ENCODE measurements around the gene TAOK2.
A peak's percentile ranks its signal among the peaks of the same experiment; 100 is the strongest.

Gene TAOK2

GRCh38 chr16:29984764-29985147 lies 11.1 kb downstream of the TAOK2 start (continued):
- TF ChIP-seq MZF1 (tag by site-specific recombination; IDR thresholded peaks at IDR 0.05; ENCODE audit: borderline replicate concordance) (no peak), ELK4 (IDR thresholded peaks at IDR 0.05; ENCODE audit: borderline replicate concordance, low read depth, low read length) (no peak), EGR2 (tag by site-specific recombination; IDR thresholded peaks at IDR 0.05; ENCODE audit: low read depth) (no peak), ZNF629 (tag by site-specific recombination; IDR thresholded peaks at IDR 0.05) (no peak), ZNF658 (tag by site-specific recombination; IDR thresholded peaks at IDR 0.05) (no peak), RBAK (tag by site-specific recombination; IDR thresholded peaks at IDR 0.05) (no peak)

- Histone ChIP-seq H3K36me3 (ENCODE audit: control insufficient read depth in 2 of 2, insufficient read depth in 1 of 2, low read length in 2 of 2) (peaks cover 52 to 100% of the 10 kb centered on the region in 2 experiments), H3K9me3 (ENCODE audit: control insufficient read depth, insufficient read depth, low read depth, low read length) (no peaks in the 10 kb centered on the region), H3K4me1 (ENCODE audit: control insufficient read depth, insufficient read depth, low read length) (no peaks in the 10 kb centered on the region), H3K27ac (ENCODE audit: extremely low read depth, low read depth, low read length) (no peak overlapping the region), H3K4me3 (ENCODE audit: low read depth, low read length) (no peak overlapping the region)
- CTCF ChIA-PET = interaction anchor here (0.6 to 1.4 kb wide), 2 partner anchors 9 to 46 kb away, joined by 4 to 5 read pairs; no protein-coding TSS in a partner anchor
- TF ChIP-seq ZNF791 (tag by site-specific recombination; IDR thresholded peaks at IDR 0.05) = no peak
- TF ChIP-seq MEIS1 (CRISPR knock-in tag; IDR thresholded peaks at IDR 0.05; ENCODE audit: borderline replicate concordance) = no peak
- no peak for TF ChIP-seq ZNF777 (tag by site-specific recombination; IDR thresholded peaks at IDR 0.05; ENCODE audit: borderline replicate concordance)
- no peak for TF ChIP-seq ZNF138 (tag by site-specific recombination; IDR thresholded peaks at IDR 0.05; ENCODE audit: borderline replicate concordance)
- no peak for TF ChIP-seq ZNF585B (tag by site-specific recombination; IDR thresholded peaks at IDR 0.05)
- no peak for TF ChIP-seq SALL2 (tag by site-specific recombination; IDR thresholded peaks at IDR 0.05; ENCODE audit: borderline replicate concordance)
- POLR2A ChIA-PET = interaction anchor here (0.5 to 2.7 kb wide), 6 partner anchors 9 to 86 kb away, joined by 3 to 22 read pairs (median 5); partner anchors contain the start of genes HIRIP3, SEZ6L2 and TAOK2
Measured at GRCh38 chr16:29985271-29985811, 11.7 kb downstream of the TAOK2 start.

DNA sequence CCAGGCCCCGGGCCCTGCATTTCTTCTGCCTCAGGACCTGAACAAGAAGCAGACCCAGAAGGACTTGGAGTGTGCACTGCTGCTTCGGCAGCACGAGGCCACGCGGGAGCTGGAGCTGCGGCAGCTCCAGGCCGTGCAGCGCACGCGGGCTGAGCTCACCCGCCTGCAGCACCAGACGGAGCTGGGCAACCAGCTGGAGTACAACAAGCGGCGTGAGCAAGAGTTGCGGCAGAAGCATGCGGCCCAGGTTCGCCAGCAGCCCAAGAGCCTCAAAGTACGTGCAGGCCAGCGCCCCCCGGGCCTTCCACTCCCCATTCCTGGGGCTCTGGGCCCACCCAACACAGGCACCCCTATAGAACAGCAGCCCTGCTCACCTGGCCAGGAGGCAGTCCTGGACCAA lies 12.6 kb downstream of the TAOK2 start:
- Histone ChIP-seq H3K4me3 (ENCODE audit: low read depth, low read length) (no peak overlapping the region), H3K36me3 (ENCODE audit: control insufficient read depth in 2 of 2, insufficient read depth in 1 of 2, low read length in 2 of 2) (peaks cover 52 to 100% of the 10 kb centered on the region in 2 experiments), H3K4me1 (ENCODE audit: control insufficient read depth, insufficient read depth, low read length) (no peaks in the 10 kb centered on the region), H3K9me3 (ENCODE audit: control insufficient read depth, insufficient read depth, low read depth, low read length) (no peaks in the 10 kb centered on the region), H3K27ac (ENCODE audit: extremely low read depth, low read depth, low read length) (no peak overlapping the region)
- TF ChIP-seq ZNF2 (tag by site-specific recombination; IDR thresholded peaks at IDR 0.05) (0 out of 2 replicates have a peak, but pooled peaks have one; percentile 17), GLIS2 (tag by site-specific recombination; IDR thresholded peaks at IDR 0.05) (no peak), ZNF133 (tag by site-specific recombination; IDR thresholded peaks at IDR 0.05) (no peak), KLF10 (tag by site-specific recombination; IDR thresholded peaks at IDR 0.05) (no peak), ZNF354C (tag by site-specific recombination; IDR thresholded peaks at IDR 0.05; ENCODE audit: borderline replicate concordance, low read depth) (no peak), ZSCAN18 (tag by site-specific recombination; IDR thresholded peaks at IDR 0.05) (no peak)
- CTCF ChIA-PET = no interaction called here
- POLR2A ChIA-PET = interaction anchor here (0.8 to 2.9 kb wide), 6 partner anchors 8 to 73 kb away, joined by 3 to 22 read pairs (median 6); partner anchors contain the start of genes HIRIP3, KCTD13 and TAOK2

DNA sequence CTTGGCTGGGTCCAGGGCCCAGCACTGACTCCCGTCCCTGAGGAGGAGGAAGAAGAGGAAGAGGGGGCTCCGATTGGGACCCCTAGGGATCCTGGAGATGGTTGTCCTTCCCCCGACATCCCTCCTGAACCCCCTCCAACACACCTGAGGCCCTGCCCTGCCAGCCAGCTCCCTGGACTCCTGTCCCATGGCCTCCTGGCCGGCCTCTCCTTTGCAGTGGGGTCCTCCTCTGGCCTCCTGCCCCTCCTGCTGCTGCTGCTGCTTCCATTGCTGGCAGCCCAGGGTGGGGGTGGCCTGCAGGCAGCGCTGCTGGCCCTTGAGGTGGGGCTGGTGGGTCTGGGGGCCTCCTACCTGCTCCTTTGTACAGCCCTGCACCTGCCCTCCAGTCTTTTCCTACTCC lies 13.3 kb downstream of the TAOK2 start:
- ChIA-PET CTCF (interaction anchor here (0.5 kb wide), 1 partner anchor 45 kb away, joined by 4 read pairs; no protein-coding TSS in a partner anchor), POLR2A (interaction anchor here (0.7 to 2.9 kb wide), 5 partner anchors 9 to 73 kb away, joined by 3 to 22 read pairs (median 7); partner anchors contain the start of genes HIRIP3, INO80E, KCTD13 and TAOK2)
- H3K4me3 ChIP-seq (ENCODE audit: low read depth, low read length) = no peak overlapping the region
- peaks cover 45 to 100% of the 10 kb centered on the region in 2 experiments for H3K36me3 ChIP-seq (ENCODE audit: control insufficient read depth in 2 of 2, insufficient read depth in 1 of 2, low read length in 2 of 2)
- no peaks in the 10 kb centered on the region for H3K9me3 ChIP-seq (ENCODE audit: control insufficient read depth, insufficient read depth, low read depth, low read length)
- H3K4me1 ChIP-seq (ENCODE audit: control insufficient read depth, insufficient read depth, low read length) = no peaks in the 10 kb centered on the region
- no peak for TF ChIP-seq ZNF791 (tag by site-specific recombination; IDR thresholded peaks at IDR 0.05)
- 0 out of 2 replicates have a peak, but pooled peaks have one; percentile 11 for TF ChIP-seq ZNF513 (tag by site-specific recombination; IDR thresholded peaks at IDR 0.05)
- H3K27ac ChIP-seq (ENCODE audit: extremely low read depth, low read depth, low read length) = no peak overlapping the region

All from HEK293 (cell line).